HG02852 (cell line): ENCODE data around the gene MID1.

Experiments
- ATAC-seq: cut with Tn5 transposase; IDR thresholded peaks from one replicate; pipeline ENCODE4 v1.9.1; 2021; ENCODE audit warnings: mild to moderate bottlenecking, moderate library complexity; ENCODE audit not compliant: unreplicated experiment

MID1 gene

GRCh38 chrX:10395643-10396042 is 224.7 kb downstream of the MID1 start:
- ATAC-seq, result no peak
